ENCODE results near the gene PKD2. TPM values are rescaled to one million over a fixed set of nuclear protein-coding genes. Genes with fewer than 3 reads are reported as not detected.

PKD2 gene
- total RNA-seq (10 to 100 TPM; 13.2 to 23.0 (median 17.9) TPM), polyA plus RNA-seq (1 to 10 TPM; 3.5 to 3.8 (median 3.6) TPM)
- long read RNA-seq, donor 1, full-length matches to known transcripts, result 2 of 8 reads
- long read RNA-seq, donor 1, partial matches to known transcripts, result 6 of 8 reads
- long read RNA-seq, donor 1, other reads (novel, unspliced or antisense), result 0 of 8 reads
- long read RNA-seq, donor 2, full-length matches to known transcripts, result 3 of 14 reads
- long read RNA-seq, donor 2, partial matches to known transcripts, result 11 of 14 reads
- long read RNA-seq, donor 2, other reads (novel, unspliced or antisense), result 0 of 14 reads

DNA sequence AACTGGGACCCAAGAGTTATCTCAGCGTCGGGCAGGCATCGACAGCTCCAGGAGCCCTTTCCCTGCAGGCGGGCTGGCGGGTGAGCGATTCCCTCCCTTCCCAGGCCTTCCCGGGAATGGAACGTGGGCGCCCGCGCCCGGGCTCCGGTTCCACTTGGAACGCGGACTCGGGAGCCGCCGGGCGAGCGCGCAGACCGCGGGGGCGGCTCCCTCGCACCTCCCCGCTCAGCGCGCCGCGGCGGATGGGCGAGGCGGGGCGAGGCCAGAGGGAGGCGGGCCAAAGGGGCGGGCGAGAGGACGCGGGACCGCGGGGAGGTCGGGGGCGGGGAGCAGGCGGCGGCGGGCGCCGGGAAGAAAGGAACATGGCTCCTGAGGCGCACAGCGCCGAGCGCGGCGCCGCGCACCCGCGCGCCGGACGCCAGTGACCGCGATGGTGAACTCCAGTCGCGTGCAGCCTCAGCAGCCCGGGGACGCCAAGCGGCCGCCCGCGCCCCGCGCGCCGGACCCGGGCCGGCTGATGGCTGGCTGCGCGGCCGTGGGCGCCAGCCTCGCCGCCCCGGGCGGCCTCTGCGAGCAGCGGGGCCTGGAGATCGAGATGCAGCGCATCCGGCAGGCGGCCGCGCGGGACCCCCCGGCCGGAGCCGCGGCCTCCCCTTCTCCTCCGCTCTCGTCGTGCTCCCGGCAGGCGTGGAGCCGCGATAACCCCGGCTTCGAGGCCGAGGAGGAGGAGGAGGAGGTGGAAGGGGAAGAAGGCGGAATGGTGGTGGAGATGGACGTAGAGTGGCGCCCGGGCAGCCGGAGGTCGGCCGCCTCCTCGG is at the start of gene PKD2:
PKD2 (plus strand) TSS at position 332 of the 818 bp plus-strand sequence; CDS start at position 431, 99 bp downstream.
- peaks cover 0 to 3% (median 0%) of the 10 kb centered on the region in 7 donors for H3K27me3 ChIP-seq (replicated peaks in 1 of 7)
- intact Hi-C loops (cut with DNase I; ENCODE audit: low total_unique reads), result no loop called here
- peak within 1 kb of the TSS; percentile 48 to 86 (median 80) for H3K27ac ChIP-seq
- no peaks in the 10 kb centered on the region for H3K9me3 ChIP-seq
- peaks cover 8 to 54% (median 38%) of the 10 kb centered on the region in 6 donors for H3K4me1 ChIP-seq
- peak; percentile 93 for DNase-seq
- no peaks in the 10 kb centered on the region for H3K36me3 ChIP-seq
- H3K4me3 ChIP-seq, result peak within 1 kb of the TSS; percentile 71 to 97 (median 92)
- WGBS, 5 donors, result 0 to 1% (median 1%) methylated on average over 59 to 116 of the region's 116 CpGs
- TF ChIP-seq POLR2AphosphoS5 (IDR thresholded peaks at IDR 0.05) (peak in 2 of 3 donors; percentile 75 to 78), POLR2A (IDR thresholded peaks at IDR 0.05) (no peak)
- TF ChIP-seq, protein P1, sequence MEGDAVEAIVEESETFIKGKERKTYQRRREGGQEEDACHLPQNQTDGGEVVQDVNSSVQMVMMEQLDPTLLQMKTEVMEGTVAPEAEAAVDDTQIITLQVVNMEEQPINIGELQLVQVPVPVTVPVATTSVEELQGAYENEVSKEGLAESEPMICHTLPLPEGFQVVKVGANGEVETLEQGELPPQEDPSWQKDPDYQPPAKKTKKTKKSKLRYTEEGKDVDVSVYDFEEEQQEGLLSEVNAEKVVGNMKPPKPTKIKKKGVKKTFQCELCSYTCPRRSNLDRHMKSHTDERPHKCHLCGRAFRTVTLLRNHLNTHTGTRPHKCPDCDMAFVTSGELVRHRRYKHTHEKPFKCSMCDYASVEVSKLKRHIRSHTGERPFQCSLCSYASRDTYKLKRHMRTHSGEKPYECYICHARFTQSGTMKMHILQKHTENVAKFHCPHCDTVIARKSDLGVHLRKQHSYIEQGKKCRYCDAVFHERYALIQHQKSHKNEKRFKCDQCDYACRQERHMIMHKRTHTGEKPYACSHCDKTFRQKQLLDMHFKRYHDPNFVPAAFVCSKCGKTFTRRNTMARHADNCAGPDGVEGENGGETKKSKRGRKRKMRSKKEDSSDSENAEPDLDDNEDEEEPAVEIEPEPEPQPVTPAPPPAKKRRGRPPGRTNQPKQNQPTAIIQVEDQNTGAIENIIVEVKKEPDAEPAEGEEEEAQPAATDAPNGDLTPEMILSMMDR (IDR thresholded peaks at IDR 0.05 in 8 of 11, conservative IDR thresholded peaks at IDR 0.05 in 3 of 11), result no peak

DNA sequence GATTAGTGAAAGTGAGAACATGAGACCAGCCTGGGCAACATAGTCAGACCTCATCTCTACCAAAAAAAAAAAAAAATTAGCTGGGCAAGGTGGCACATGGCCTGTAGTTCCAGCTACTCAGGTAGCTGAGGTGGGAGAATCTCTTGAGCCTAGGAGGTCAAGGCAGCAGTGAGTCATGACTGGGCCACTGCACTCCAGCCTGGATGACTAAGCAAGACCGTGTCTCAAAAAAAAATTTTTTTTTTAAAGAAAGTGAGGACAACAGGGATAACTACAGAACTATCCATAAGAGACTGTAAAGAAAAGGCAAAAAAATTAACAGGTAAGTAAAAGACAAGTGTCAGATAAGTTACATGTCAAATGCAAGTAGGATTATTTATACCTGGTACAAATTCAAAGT is 45.4 kb upstream of the PKD2 start:
- TF ChIP-seq POLR2AphosphoS5 (IDR thresholded peaks at IDR 0.05) (no peak), POLR2A (IDR thresholded peaks at IDR 0.05) (no peak)
- TF ChIP-seq, protein P1 (IDR thresholded peaks at IDR 0.05 in 8 of 11, conservative IDR thresholded peaks at IDR 0.05 in 3 of 11), result no peak
- intact Hi-C loops (cut with DNase I; ENCODE audit: low total_unique reads), result no loop called here
- Histone ChIP-seq H3K36me3 (no peaks in the 10 kb centered on the region), H3K27ac (no peak overlapping the region), H3K9me3 (no peaks in the 10 kb centered on the region), H3K4me1 (no peaks in the 10 kb centered on the region), H3K4me3 (no peak overlapping the region), H3K27me3 (replicated peaks in 1 of 7) (no peaks in the 10 kb centered on the region)
- DNase-seq, result no peak
- 29 to 66% (median 46%) methylated on average over 1 of the region's 1 CpG for WGBS, 5 donors

DNA sequence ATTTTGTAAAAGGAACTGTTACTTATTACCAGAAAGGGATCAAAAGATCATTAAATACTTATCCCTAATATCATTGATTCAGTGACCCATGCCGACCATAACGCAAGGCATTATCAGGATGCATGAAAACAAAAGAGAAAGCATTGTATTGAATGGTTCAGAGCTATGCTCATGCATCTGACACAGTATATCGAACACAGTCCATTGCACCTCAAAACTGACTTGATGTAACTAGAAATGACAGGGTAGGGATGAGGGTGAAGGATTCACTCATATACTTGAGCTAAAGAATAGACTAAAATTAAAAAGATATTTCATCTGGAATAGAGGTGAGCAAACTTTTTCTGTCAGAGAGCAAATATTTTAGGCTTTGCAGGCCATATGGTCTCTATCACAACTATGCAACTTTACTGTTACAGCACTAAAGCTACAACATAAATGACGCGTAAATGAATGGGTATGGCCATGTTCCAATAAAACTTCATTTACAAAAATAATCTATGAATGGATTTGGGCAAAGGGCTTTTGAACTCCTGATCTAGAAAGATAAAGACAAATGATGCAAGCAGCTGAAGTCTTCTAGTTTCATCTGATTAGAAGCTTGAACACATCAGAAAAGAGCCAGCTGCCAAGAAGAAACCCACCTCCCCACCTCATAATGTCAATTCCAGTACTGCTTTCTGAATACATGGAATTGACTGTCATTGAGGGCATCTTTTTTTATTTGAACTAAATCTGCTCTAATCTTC is 44.9 kb upstream of the PKD2 start:
- no peaks in the 10 kb centered on the region for H3K9me3 ChIP-seq
- H3K4me1 ChIP-seq, result no peaks in the 10 kb centered on the region
- intact Hi-C loops (cut with DNase I; ENCODE audit: low total_unique reads), result no loop called here
- no peak for DNase-seq
- no peaks in the 10 kb centered on the region for H3K27me3 ChIP-seq (replicated peaks in 1 of 7)
- TF ChIP-seq, protein P1 (IDR thresholded peaks at IDR 0.05 in 8 of 11, conservative IDR thresholded peaks at IDR 0.05 in 3 of 11), result no peak
- TF ChIP-seq POLR2AphosphoS5 (IDR thresholded peaks at IDR 0.05) (no peak), POLR2A (IDR thresholded peaks at IDR 0.05) (no peak)
- H3K4me3 ChIP-seq, result no peak overlapping the region
- WGBS, 5 donors, result 79 to 90% (median 88%) methylated on average over 5 of the region's 5 CpGs
- H3K27ac ChIP-seq, result no peak overlapping the region
- H3K36me3 ChIP-seq, result no peaks in the 10 kb centered on the region

Data from spleen (tissue), 13 donors.